Skeletal muscle satellite cell (primary cell): ENCODE results near the gene TTC19.

Experiments
- H3K27me3 ChIP-seq: 2 replicates; pipeline ENCODE4 v1.7.0; 2013; ENCODE audit warnings: low read length; ENCODE audit not compliant: control insufficient read depth, insufficient read depth
- H3K36me3 ChIP-seq: 2 replicates; pipeline ENCODE4 v1.7.0; 2013; ENCODE audit warnings: mild to moderate bottlenecking, control low read depth, low read length; ENCODE audit not compliant: insufficient read depth
- H3K4me1 ChIP-seq: 2 replicates; pipeline ENCODE4 v1.7.0; 2013; ENCODE audit warnings: low read length; ENCODE audit not compliant: control insufficient read depth, insufficient read depth
- H3K4me2 ChIP-seq: 2 replicates; pipeline ENCODE4 v1.7.0; 2013; ENCODE audit warnings: mild to moderate bottlenecking, low read length
- H3K4me3 ChIP-seq: 2 replicates; pipeline ENCODE4 v1.7.0; 2013; ENCODE audit warnings: low read length
- H3K9ac ChIP-seq: 2 replicates; pipeline ENCODE4 v1.7.0; 2013; ENCODE audit warnings: mild to moderate bottlenecking, low read depth, low read length, moderate library complexity
- H3K9me3 ChIP-seq: replicated peaks from 2 replicates; pipeline ENCODE4 v1.7.0; 2013; ENCODE audit warnings: mild to moderate bottlenecking, control low read depth, low read length

Gene TTC19

GRCh38 chr17:15965528-15965927, 34.1 kb upstream of the TTC19 start:
- Histone ChIP-seq H3K4me2 (no peak overlapping the region), H3K36me3 (no peaks in the 10 kb centered on the region), H3K9me3 (no peaks in the 10 kb centered on the region), H3K27me3 (no peaks in the 10 kb centered on the region), H3K9ac (no peak overlapping the region), H3K4me1 (peaks cover 29% of the 10 kb centered on the region), H3K4me3 (no peak overlapping the region)

- no peak overlapping the region for H3K4me2 ChIP-seq
- no peak overlapping the region for H3K9ac ChIP-seq
- no peaks in the 10 kb centered on the region for H3K36me3 ChIP-seq
- H3K27me3 ChIP-seq, result no peaks in the 10 kb centered on the region
- peaks cover 29% of the 10 kb centered on the region for H3K4me1 ChIP-seq
- H3K4me3 ChIP-seq, result no peak overlapping the region
- H3K9me3 ChIP-seq, result no peaks in the 10 kb centered on the region
These were observed 33.3 kb upstream of the TTC19 start for GRCh38 chr17:15966183-15966878.

GRCh38 chr17:15966879-15967248, 32.8 kb upstream of the TTC19 start:
- H3K27me3 ChIP-seq, result no peaks in the 10 kb centered on the region
- H3K9ac ChIP-seq, result no peak overlapping the region
- H3K4me2 ChIP-seq, result no peak overlapping the region
- no peak overlapping the region for H3K4me3 ChIP-seq
- peaks cover 29% of the 10 kb centered on the region for H3K4me1 ChIP-seq
- no peaks in the 10 kb centered on the region for H3K9me3 ChIP-seq
- no peaks in the 10 kb centered on the region for H3K36me3 ChIP-seq

GRCh38 chr17:15967706-15968399, 31.8 kb upstream of the TTC19 start:
- Histone ChIP-seq H3K4me3 (no peak overlapping the region), H3K9ac (no peak overlapping the region), H3K4me2 (no peak overlapping the region), H3K4me1 (peaks cover 29% of the 10 kb centered on the region), H3K36me3 (no peaks in the 10 kb centered on the region), H3K27me3 (no peaks in the 10 kb centered on the region), H3K9me3 (no peaks in the 10 kb centered on the region)

- H3K4me3 ChIP-seq, result no peak overlapping the region
- no peaks in the 10 kb centered on the region for H3K36me3 ChIP-seq
- no peaks in the 10 kb centered on the region for H3K27me3 ChIP-seq
- no peaks in the 10 kb centered on the region for H3K9me3 ChIP-seq
- H3K4me2 ChIP-seq, result no peak overlapping the region
- H3K4me1 ChIP-seq, result peaks cover 19% of the 10 kb centered on the region
- no peak overlapping the region for H3K9ac ChIP-seq
These were observed 30.2 kb upstream of the TTC19 start for GRCh38 chr17:15969463-15969862.

GRCh38 chr17:15970500-15970899, 29.1 kb upstream of the TTC19 start:
- H3K9ac ChIP-seq, result no peak overlapping the region
- H3K9me3 ChIP-seq, result no peaks in the 10 kb centered on the region
- peaks cover 6% of the 10 kb centered on the region for H3K36me3 ChIP-seq
- H3K27me3 ChIP-seq, result no peaks in the 10 kb centered on the region
- no peak overlapping the region for H3K4me2 ChIP-seq
- no peak overlapping the region for H3K4me3 ChIP-seq
- peaks cover 16% of the 10 kb centered on the region for H3K4me1 ChIP-seq

- H3K36me3 ChIP-seq, result peaks cover 6% of the 10 kb centered on the region
- no peak overlapping the region for H3K4me2 ChIP-seq
- H3K4me3 ChIP-seq, result no peak overlapping the region
- no peaks in the 10 kb centered on the region for H3K27me3 ChIP-seq
- peaks cover 9% of the 10 kb centered on the region for H3K4me1 ChIP-seq
- H3K9me3 ChIP-seq, result no peaks in the 10 kb centered on the region
- H3K9ac ChIP-seq, result no peak overlapping the region
These were observed 28.4 kb upstream of the TTC19 start for GRCh38 chr17:15971098-15971678.

GRCh38 chr17:15971882-15972281, 27.7 kb upstream of the TTC19 start:
- Histone ChIP-seq H3K27me3 (no peaks in the 10 kb centered on the region), H3K9ac (no peak overlapping the region), H3K4me3 (no peak overlapping the region), H3K9me3 (no peaks in the 10 kb centered on the region), H3K4me1 (peaks cover 3% of the 10 kb centered on the region), H3K4me2 (no peak overlapping the region), H3K36me3 (peaks cover 9% of the 10 kb centered on the region)

GRCh38 chr17:15972497-15972951, 27.1 kb upstream of the TTC19 start:
- no peak overlapping the region for H3K4me3 ChIP-seq
- H3K9ac ChIP-seq, result no peak overlapping the region
- peaks cover 12% of the 10 kb centered on the region for H3K36me3 ChIP-seq
- H3K4me1 ChIP-seq, result no peaks in the 10 kb centered on the region
- H3K9me3 ChIP-seq, result no peaks in the 10 kb centered on the region
- H3K27me3 ChIP-seq, result no peaks in the 10 kb centered on the region
- H3K4me2 ChIP-seq, result no peak overlapping the region

- Histone ChIP-seq H3K4me2 (no peak overlapping the region), H3K4me1 (no peaks in the 10 kb centered on the region), H3K9me3 (no peaks in the 10 kb centered on the region), H3K27me3 (no peaks in the 10 kb centered on the region), H3K9ac (no peak overlapping the region), H3K4me3 (no peak overlapping the region), H3K36me3 (peaks cover 16% of the 10 kb centered on the region)
These were observed 26.6 kb upstream of the TTC19 start for GRCh38 chr17:15973016-15973415.

GRCh38 chr17:15973834-15974233, 25.8 kb upstream of the TTC19 start:
- Histone ChIP-seq H3K9me3 (no peaks in the 10 kb centered on the region), H3K4me1 (no peaks in the 10 kb centered on the region), H3K36me3 (peaks cover 21% of the 10 kb centered on the region), H3K9ac (no peak overlapping the region), H3K27me3 (no peaks in the 10 kb centered on the region), H3K4me3 (no peak overlapping the region), H3K4me2 (no peak overlapping the region)
